ENCODE data around the gene TMEM263.
A peak's percentile ranks its signal among the peaks of the same experiment; 100 is the strongest.
"Not testable (repeated sequence)": the region's sequence is repeated elsewhere in the genome, so short reads cannot be mapped to it uniquely, and the experiment has no call there.

Gene TMEM263

DNA sequence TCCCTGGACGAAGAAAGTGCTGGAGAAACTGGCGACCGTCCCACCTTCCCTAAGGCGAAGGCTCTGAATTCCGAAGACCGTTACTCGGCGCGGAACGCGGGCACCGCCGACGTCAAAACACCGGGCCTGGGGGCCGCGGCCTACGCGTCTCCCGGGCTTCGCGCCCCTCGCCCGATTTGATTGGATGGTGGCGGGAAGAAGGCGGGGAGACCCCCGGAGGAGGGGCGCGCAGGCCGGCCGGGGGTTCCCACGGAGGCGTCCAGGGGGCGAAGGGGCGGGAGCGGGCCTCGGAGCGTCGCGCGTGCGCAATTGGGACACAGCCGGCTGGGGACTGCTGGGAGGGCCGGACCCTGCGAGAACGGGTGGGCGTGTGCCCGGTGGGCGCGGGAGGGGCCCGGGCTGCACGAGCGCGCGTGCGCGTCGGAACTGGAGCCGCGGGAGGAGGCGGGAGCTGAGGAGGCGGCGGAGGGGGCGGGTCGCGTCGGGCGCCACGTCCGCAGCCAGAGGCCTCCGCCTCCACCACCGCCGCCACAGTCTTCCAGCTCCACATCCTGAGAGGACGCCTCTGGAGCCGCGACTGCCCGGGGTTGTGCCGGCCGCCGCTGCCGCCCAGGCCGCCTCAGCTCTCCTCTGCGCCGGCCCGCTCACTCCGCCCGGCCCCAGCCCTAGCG, at the start of gene TMEM263:
Gene TMEM263, plus strand, starts transcription at position 531 of the 671 bp plus-strand sequence. CDS start 11,210 bp downstream, outside the sequence.
- peak; percentile 87 for DNase-seq (ENCODE audit: extremely low read depth in 1 of 2, low read depth in 1 of 2)

- no peak for DNase-seq (ENCODE audit: extremely low read depth in 1 of 2, low read depth in 1 of 2)
Observed at GRCh38 chr12:106906715-106907114, 49.0 kb upstream of the TMEM263 start.

GRCh38 chr12:106907411-106907810, 48.3 kb upstream of the TMEM263 start:
- no peak for DNase-seq (ENCODE audit: extremely low read depth in 1 of 2, low read depth in 1 of 2)

GRCh38 chr12:106907846-106908245, 47.9 kb upstream of the TMEM263 start:
- DNase-seq (ENCODE audit: extremely low read depth in 1 of 2, low read depth in 1 of 2), result no peak

DNA sequence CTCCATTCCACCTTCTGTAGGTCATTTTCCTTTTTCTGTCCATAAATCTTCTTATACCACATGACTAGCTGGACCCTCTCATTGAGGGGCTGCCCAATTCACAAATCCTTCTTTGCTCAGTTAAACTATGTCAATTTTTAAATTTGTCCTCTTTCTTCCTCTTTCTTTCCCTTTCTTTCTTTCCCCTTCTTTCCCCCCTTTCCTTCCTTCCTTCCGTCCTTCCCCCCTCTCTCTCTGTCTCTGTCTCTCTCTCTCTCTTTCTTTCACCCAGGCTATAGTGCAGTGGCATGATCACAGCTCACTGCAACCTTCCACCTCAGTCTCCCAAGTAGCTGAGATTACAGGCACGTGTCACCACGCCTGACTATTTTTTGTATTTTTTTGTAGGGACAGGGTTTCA, 47.1 kb upstream of the TMEM263 start:
- DNase-seq (ENCODE audit: extremely low read depth in 1 of 2, low read depth in 1 of 2), result no peak

DNA sequence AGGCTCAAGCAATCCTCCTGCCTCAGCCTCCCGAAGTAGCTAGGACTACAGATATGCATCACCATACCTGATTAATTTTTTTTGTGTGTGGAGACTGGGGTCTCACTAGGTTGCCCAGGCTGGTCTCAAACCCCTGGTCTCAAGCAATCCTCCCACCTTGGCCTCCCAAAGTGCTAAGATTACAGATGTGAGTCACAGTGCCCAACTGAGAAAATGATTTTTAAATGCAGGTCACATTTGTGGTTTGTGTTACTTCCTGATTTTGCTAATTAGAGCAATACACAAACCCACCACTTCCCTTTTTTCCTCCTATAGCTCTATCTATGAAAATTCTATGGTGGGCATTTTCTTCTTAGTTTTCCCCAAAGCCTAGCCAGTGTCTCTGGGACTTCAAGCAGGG, 45.5 kb upstream of the TMEM263 start:
- no peak for DNase-seq (ENCODE audit: extremely low read depth in 1 of 2, low read depth in 1 of 2)

- DNase-seq (ENCODE audit: extremely low read depth in 1 of 2, low read depth in 1 of 2), result no peak
Observed at GRCh38 chr12:106911581-106911980, 44.1 kb upstream of the TMEM263 start.

DNA sequence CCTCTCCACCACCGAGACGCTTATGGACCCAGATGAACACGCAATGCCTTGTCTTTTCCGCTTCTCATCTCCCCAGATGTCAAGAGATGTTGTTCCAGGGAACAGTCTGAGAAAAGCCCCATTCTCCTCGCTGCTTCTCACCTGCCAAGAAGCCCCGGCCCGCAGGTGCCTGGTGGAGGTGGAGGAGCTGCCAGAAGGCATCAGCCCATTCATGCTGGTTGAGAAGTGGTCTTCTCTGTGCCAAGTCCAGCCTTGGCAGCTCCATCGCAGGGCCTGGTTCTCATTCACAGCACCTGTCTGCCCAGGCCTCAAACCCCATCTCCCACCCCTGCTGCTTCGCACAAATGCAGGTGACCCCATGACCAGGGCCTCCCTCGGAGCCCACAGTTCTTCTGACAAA, 42.3 kb upstream of the TMEM263 start:
- no peak for DNase-seq (ENCODE audit: extremely low read depth in 1 of 2, low read depth in 1 of 2)

GRCh38 chr12:106914796-106915634, 40.7 kb upstream of the TMEM263 start:
- DNase-seq (ENCODE audit: extremely low read depth in 1 of 2, low read depth in 1 of 2), result no peak

GRCh38 chr12:106915635-106916026, 40.1 kb upstream of the TMEM263 start:
- DNase-seq (ENCODE audit: extremely low read depth in 1 of 2, low read depth in 1 of 2), result no peak

DNA sequence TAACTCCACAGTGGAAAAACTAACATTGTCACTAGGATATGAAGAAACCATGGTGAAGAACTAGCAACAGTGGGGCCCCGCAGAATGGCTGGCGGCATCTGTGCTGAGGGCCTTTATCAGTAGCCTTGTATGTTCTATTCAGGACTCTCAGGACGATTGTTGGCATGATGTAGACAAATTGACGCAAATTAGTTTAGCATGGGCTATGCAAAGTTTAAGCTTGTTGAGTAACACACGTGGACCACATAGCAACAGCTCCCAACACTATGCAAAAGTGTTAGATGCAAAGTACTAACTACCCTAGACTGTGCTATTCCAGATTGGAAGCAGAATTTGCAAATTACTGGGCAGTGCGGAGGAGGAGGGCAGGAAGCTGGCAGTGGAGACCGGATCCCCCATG, 38.2 kb upstream of the TMEM263 start:
- no peak for DNase-seq (ENCODE audit: extremely low read depth in 1 of 2, low read depth in 1 of 2)

DNA sequence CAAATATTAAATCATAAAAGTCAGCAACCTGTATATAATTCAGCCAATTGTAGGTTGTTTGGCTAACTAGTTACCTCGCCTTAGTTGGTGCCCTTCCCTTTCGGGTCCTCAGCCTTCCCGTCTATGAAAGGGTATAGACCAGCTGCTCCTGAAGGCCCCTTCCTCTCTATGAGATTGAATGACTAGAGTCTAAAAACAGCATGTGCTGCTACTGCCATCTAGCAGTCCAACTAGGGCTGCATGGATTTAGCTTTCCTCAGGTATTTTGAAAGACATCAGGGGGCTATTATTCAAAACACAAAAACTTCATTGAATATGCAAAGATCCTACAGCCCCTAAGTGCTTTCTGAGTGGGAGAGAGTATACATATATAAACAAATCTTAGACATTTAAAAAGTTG, 37.0 kb upstream of the TMEM263 start:
- DNase-seq (ENCODE audit: extremely low read depth in 1 of 2, low read depth in 1 of 2), result no peak

GRCh38 chr12:106919910-106920544, 35.7 kb upstream of the TMEM263 start:
- DNase-seq (ENCODE audit: extremely low read depth in 1 of 2, low read depth in 1 of 2), result no peak

DNA sequence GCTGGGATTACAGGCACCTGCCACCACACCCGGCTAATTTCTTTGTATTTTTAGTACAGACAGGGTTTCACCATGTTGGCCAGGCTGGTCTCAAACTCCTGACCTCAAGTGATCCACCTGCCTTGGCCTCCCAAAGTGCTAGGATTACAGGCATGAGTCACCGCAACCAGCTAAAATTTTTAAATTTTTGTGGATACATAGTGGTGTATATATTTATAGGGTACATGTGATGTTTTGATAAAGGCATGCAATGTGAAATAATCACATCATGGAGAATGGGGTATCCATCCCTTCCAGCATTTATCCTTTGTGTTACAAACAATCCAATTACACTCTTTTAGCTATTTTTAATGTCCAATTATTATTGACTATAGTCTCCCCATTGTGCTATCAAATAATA, 33.7 kb upstream of the TMEM263 start:
- DNase-seq (ENCODE audit: extremely low read depth in 1 of 2, low read depth in 1 of 2), result not testable (repeated sequence)

- DNase-seq (ENCODE audit: extremely low read depth in 1 of 2, low read depth in 1 of 2), result not testable (repeated sequence)
Observed at GRCh38 chr12:106923594-106923993, 32.1 kb upstream of the TMEM263 start.

- no peak for DNase-seq (ENCODE audit: extremely low read depth in 1 of 2, low read depth in 1 of 2)
Observed at GRCh38 chr12:106924268-106924861, 31.3 kb upstream of the TMEM263 start.

DNA sequence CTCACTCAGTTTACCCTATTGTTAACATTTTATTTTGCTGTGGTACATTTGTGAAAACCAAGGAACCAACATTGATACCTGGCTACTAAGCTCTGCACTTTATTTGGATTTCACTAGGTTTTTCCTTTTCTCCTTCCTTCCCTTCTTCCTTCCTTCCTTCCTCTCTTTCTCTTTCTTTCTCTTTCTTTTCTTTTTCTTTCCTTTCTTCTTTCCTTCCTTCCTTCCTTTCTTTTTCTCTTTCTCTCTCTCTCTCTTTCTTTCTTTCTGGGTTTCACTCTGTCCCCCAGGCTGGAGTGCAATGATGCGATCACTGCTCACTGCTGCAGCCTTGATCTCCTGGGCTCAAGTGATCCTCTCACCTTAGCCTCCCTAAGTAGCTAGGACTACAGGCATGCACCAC, 29.1 kb upstream of the TMEM263 start:
- no peak for DNase-seq (ENCODE audit: extremely low read depth in 1 of 2, low read depth in 1 of 2)

DNA sequence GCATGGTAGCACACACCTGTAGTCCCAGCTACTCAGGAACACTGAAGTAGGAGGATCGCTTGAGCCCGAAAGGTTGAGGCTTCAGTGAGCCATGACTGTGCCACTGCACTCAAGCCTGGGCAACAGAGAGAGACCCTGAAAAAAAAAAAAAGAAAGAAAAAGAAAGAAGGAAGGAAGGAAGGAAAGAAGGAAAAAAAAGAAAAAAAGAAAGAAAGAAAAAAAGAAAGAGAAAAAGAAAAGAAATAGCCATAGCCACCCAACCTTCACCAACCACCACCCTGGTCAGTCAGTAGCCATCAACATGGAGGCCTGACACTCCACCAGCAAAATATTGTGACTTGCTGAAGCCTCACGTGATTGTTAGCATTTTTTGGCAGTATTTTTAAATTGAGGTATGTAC, 21.4 kb upstream of the TMEM263 start:
- DNase-seq (ENCODE audit: extremely low read depth in 1 of 2, low read depth in 1 of 2), result no peak

DNA sequence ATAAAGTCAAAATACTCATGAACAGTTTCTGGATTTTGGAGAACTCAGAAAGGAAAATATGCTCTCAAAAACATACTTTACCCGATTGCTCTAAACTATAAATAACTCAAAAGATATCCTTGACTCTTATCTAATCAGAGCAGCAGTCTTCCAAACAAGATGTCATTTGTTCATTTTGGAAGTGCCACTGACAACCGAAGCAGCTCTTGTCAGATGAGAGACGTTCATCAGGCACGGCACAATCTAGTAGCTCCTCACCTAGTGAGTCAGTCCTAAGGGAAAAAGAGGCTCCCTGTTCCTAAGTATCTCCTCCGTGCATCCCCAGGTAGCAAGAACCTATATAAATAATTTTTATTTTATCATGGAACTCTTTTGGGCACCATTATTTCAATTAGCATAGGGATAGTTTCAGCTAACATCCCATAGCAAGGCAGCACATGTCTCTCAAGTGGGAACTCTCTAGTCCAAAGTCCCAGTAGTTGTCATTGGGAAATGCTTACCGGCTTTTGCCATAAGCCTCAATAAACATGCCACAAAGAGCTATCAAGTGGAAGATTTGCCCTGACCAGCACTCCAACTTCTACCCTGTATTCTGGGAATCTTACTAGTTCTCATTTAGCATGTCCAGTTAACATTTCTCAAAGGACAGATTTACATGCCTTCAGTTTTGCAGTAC, 14.1 kb upstream of the TMEM263 start:
- DNase-seq (ENCODE audit: extremely low read depth in 1 of 2, low read depth in 1 of 2), result no peak

- DNase-seq (ENCODE audit: extremely low read depth in 1 of 2, low read depth in 1 of 2), result no peak
Observed at GRCh38 chr12:106942775-106943174, 12.9 kb upstream of the TMEM263 start.

All from stimulated activated CD8-positive, alpha-beta memory T cell treated with anti-CD3 and anti-CD28 coated beads, Interleukin-7, amount 100 ng/mL, for 48 hours (primary cell).